GM18526 (cell line): Measurements from ENCODE around the gene TRERF1.

Experiments used
- POLR2A ChIP-seq: IDR thresholded peaks from 3 replicates; pipeline ENCODE4 v1.6.1; 2011; ENCODE audit not compliant: insufficient read length; ENCODE audit errors: extremely low read depth

Gene TRERF1

GRCh38 chr6:42410861-42411260 is 40.9 kb downstream of the TRERF1 start:
- no peak for TF ChIP-seq POLR2A

- no peak for TF ChIP-seq POLR2A
Measured at GRCh38 chr6:42409581-42409980, 42.1 kb downstream of the TRERF1 start.

DNA sequence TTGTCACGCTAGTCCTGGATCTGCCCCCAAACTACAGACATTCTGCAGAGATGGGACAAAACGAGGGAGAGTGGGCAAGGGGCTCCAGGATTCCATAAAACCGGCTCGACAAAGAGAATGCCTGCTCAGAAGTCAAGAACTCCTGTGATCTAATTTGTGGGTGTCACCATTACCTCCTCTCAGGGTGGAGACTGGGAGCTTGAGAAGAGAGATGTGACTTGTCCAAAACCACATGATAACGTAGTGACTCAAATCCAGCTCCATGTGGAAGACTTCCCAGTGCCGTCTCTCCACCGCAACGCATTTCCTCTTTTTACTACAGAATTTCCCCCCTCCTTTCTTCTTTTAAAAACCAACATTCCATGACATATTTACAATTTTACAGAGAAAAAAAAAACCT is 44.3 kb downstream of the TRERF1 start:
- TF ChIP-seq POLR2A: no peak

- no peak for TF ChIP-seq POLR2A
Measured at GRCh38 chr6:42406306-42407280, 45.1 kb downstream of the TRERF1 start.

DNA sequence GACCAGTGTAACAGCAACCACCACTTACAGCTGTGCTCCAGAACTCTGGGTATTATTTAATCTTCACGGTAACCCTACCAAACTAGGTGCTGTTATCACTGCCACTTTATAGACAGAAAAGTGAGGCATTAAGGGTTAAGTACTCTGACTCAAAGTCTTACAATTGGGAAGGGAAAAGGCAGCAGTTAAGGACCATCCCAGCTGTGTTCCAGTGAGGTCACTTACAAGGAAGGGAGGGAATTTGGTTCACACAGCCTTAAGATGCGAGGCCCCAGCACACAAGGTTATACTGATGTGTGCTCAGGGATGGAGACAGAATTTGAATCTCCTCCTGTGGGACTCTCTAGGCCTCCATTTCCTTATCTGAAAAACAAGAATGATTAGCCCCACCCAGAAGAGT is 46.7 kb downstream of the TRERF1 start:
- no peak for TF ChIP-seq POLR2A

DNA sequence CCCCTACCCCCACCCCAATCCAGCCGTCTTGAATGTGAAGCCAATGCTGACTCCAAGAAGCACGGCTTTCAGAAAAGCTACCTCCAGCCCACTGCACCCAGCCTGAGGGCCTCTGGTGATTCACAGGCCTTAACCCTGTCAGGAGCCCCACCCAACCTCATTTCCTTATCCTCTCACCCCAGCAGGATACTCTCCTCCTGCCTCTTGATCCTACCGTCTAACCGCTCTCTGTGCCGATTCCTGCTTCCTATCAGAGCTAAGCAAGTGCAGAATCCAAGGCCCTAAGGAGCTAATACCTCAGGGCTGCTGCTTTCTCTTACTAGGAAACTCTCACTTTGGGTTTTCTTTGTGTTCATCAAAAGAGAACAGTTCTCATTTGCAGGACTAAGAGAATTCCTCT is 47.2 kb downstream of the TRERF1 start:
- no peak for TF ChIP-seq POLR2A

DNA sequence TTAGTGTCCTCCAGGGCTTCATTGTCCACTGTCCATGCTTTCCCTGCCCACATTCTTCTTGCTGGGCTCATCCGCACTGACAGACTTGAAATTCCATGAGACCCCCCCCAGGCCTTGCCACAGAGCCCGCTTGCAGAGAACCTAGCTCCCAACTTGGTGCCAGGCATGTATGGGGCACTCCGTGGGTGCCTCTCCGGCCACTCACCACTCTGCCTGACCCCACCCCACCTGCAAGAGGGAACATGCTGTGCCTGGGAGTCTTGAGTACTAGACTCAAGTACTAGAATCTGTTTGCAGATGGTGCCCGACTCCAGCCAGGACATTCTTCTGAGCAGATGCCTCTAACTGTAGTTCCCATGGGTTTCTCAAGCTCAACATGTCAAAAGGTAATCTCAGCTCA is 47.9 kb downstream of the TRERF1 start:
- no peak for TF ChIP-seq POLR2A

DNA sequence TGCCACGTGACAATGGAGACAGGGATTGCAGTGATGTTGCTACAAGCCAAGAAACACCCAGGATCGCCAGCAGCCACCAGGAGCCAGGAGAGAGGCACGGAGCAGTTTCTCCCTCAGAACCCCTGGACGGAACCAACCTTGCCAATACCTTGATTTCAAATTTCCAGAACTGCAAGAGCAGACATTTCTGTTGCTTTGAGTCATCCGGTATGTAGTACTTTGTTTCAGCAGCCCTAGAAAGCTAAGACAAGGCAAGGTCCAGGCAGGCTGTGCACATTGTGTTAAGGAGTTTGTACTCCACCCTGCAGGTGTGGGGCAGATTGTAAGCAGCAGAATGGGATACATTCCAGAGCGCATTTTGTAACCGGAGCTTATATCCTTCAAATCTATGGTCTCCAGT is 48.3 kb downstream of the TRERF1 start:
- TF ChIP-seq POLR2A: no peak

DNA sequence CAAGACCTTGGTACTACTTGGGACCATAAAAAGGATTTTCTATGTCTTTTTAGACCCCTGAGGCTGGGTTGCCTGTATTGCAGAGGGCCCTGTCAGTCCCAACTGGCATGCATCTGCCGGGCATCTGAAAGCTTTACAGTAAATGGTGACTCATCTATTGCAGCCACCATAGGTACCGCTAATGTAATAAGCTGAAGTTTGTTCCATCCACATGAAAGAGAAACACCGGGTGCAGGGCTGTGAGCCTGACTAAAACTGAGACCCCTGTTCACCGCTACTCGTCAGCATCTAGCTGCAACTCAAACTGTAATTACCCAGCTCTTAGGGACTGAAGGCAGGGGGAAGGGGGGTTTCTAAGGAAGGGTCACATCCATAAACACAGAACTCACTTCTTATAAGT is 49.5 kb downstream of the TRERF1 start:
- TF ChIP-seq POLR2A: no peak

GRCh38 chr6:42401613-42401951 is 50.1 kb downstream of the TRERF1 start:
- no peak for TF ChIP-seq POLR2A

- no peak for TF ChIP-seq POLR2A
Measured at GRCh38 chr6:42400886-42401612, 50.7 kb downstream of the TRERF1 start.

GRCh38 chr6:42400061-42400760 is 51.5 kb downstream of the TRERF1 start:
- TF ChIP-seq POLR2A: no peak

GRCh38 chr6:42396720-42397119 is 55.0 kb downstream of the TRERF1 start:
- TF ChIP-seq POLR2A: no peak

DNA sequence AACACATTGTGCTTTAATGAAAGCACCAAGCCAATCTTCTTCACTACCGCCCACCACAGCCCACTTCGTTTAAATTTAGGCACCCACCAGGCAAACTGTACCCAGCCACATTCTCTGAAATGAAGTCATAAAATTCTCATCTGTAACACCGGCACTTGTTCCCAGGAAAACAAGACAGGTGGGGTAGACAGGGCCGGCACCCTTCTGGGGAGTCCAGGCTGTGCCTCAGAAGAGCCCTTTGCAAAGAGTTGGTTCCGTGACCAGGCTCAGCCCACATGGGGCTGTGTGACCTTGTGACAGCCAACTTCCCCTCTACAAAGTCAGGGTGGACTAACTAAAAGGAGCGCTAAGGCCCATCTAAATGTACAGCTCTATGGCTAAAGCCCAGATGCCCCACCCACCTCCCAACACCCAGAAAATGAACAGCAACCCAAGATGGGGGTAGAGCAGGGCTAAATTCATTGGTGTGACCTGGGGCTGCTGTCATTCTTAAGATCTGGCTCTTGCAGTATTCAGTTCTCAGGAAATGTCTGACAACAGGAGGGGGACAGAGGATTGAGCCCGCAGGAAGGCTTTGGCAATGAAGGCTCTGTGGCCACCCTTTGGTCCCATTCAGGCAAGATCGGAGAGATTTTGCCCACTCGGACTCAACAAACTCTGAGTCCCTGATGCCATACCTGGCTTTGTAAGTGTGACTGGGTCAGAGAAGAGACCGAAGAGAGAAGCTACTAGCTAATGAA is 56.7 kb downstream of the TRERF1 start:
- TF ChIP-seq POLR2A: no peak

DNA sequence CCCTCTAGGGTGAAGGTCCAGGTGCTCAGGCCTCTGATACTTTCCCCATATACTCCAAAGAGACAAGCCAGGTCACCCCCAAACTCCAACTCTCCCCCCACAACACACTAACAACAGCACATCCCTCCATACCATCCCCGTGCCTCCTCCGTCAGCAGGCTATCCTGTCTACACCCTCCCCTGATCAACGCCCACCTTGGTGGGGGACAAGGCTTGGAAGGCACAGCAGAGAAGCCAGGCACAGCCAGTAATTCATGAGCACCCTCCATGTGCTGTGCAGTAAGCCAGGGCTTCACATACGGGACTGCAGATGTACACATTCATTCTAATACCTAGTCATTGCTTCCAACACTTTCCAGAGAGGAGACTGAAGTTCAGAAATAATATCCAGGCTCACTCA is 57.6 kb downstream of the TRERF1 start:
- TF ChIP-seq POLR2A: no peak

DNA sequence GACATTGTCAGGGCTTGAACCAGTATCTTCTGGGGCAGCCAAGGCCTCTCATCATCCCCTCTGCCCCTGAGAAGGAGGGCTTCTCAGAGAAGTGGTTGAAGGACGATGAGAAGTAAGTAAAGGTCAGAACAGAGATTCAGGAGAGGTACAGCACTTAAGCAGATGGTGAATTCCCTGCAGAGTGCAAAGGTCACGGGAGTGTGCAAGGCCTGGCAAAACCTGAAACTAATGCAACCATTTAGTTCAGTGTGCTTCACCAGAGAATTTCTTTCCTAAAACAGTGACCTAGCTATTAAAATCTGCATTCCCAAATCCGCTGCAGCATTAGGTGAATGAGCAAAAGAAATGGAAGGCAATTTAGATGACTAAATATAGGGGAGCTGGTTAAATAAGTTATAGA is 58.4 kb downstream of the TRERF1 start:
- TF ChIP-seq POLR2A: no peak

DNA sequence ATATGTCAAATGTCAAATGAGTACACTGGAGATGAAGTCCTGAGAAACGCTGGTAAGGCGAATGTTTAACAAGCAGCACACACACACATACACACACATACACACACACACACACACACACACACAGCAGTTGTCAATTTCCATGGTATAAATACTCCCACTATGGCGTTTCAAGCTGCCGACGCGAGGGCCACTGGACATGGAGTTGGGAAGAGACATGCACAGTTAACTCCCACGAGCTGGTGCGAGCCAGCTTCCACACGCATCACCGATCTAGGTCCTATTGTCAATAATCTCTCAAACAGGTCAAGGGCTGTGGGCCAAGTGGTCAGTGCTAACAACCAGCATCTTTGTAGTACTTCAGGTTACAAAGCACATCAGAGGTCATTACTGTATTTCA is 58.9 kb downstream of the TRERF1 start:
- no peak for TF ChIP-seq POLR2A
